ENCODE data around the gene ATP5ME.
A peak's percentile ranks its signal among the peaks of the same experiment; 100 is the strongest.

ATP5ME gene

DNA sequence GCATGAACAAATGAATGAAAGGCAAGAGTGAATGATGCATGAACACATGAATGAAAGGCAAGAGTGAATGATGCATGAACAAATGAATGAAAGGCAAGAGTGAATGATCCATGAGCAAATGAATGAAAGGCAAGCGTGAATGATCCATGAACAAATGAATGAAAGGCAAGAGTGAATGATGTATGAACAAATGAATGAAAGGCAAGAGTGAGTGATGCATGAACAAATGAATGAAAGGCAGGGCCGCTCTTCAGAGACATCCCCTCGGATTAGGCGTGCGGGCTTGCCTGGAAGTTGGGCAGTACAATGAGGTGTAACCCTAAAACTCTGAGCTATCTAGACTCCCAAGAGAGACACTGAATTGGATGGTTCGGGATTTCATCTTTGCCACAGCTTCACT is 35.3 kb upstream of the ATP5ME start:
- Histone ChIP-seq H3K4me1 (ENCODE audit: insufficient read depth, low read length, severe bottlenecking) (peaks cover 9% of the 10 kb centered on the region), H3K9ac (ENCODE audit: low read length) (no peak overlapping the region), H3K4me2 (ENCODE audit: low read length) (no peak overlapping the region), H3K9me2 (ENCODE audit: low read depth, low read length) (no peaks in the 10 kb centered on the region), H3K27ac (ENCODE audit: low read depth, low read length, poor library complexity, severe bottlenecking) (no peak overlapping the region), H3K36me3 (ENCODE audit: insufficient read depth, low read length) (peaks cover 5% of the 10 kb centered on the region; the same call in 1 of the 2 replicates), H3K79me2 (ENCODE audit: insufficient read depth, low read length) (peaks cover 12% of the 10 kb centered on the region; the same call in 1 of the 2 replicates), H4K20me1 (ENCODE audit: insufficient read depth, low read length) (no peaks in the 10 kb centered on the region), H3K27me3 (ENCODE audit: insufficient read depth, low read length) (no peaks in the 10 kb centered on the region), H3K4me3 (ENCODE audit: low read depth, low read length, poor library complexity, severe bottlenecking) (no peak overlapping the region), H3K9me3 (ENCODE audit: low read length) (no peaks in the 10 kb centered on the region), H3F3A (ENCODE audit: insufficient read depth, low read length) (no peaks in the 10 kb centered on the region), H2AFZ (ENCODE audit: low read length) (no peak overlapping the region)
- TF ChIP-seq, protein P1, sequence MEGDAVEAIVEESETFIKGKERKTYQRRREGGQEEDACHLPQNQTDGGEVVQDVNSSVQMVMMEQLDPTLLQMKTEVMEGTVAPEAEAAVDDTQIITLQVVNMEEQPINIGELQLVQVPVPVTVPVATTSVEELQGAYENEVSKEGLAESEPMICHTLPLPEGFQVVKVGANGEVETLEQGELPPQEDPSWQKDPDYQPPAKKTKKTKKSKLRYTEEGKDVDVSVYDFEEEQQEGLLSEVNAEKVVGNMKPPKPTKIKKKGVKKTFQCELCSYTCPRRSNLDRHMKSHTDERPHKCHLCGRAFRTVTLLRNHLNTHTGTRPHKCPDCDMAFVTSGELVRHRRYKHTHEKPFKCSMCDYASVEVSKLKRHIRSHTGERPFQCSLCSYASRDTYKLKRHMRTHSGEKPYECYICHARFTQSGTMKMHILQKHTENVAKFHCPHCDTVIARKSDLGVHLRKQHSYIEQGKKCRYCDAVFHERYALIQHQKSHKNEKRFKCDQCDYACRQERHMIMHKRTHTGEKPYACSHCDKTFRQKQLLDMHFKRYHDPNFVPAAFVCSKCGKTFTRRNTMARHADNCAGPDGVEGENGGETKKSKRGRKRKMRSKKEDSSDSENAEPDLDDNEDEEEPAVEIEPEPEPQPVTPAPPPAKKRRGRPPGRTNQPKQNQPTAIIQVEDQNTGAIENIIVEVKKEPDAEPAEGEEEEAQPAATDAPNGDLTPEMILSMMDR (IDR thresholded peaks at IDR 0.05; ENCODE audit: low read length): no peak
- no peak for TF ChIP-seq EZH2 (IDR thresholded peaks at IDR 0.05; ENCODE audit: borderline replicate concordance, low read length)

DNA sequence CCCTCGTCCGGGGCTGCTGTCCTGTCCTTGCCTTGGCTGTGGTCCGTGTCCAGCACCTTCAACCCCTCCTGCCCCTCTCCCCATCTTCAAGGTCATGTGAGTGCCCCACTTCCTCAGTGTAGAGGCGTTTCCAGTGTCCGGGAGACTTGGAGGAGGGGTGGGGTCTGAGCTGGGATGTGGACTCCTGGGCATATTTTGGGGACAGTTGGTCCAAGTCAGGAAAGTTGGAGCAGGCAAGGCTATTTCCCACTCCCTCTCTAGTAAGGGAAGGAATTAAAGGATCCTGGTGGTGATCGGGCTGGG is 34.5 kb upstream of the ATP5ME start:
- Histone ChIP-seq H2AFZ (ENCODE audit: low read length) (no peak overlapping the region), H3K36me3 (ENCODE audit: insufficient read depth, low read length) (peaks cover 5% of the 10 kb centered on the region; the same call in 1 of the 2 replicates), H3K79me2 (ENCODE audit: insufficient read depth, low read length) (peaks cover 12% of the 10 kb centered on the region; the same call in 1 of the 2 replicates), H3K4me1 (ENCODE audit: insufficient read depth, low read length, severe bottlenecking) (peaks cover 9% of the 10 kb centered on the region), H4K20me1 (ENCODE audit: insufficient read depth, low read length) (no peaks in the 10 kb centered on the region), H3K9me3 (ENCODE audit: low read length) (no peaks in the 10 kb centered on the region), H3K4me2 (ENCODE audit: low read length) (no peak overlapping the region), H3K4me3 (ENCODE audit: low read depth, low read length, poor library complexity, severe bottlenecking) (no peak overlapping the region), H3K27ac (ENCODE audit: low read depth, low read length, poor library complexity, severe bottlenecking) (no peak overlapping the region), H3K9me2 (ENCODE audit: low read depth, low read length) (no peaks in the 10 kb centered on the region), H3F3A (ENCODE audit: insufficient read depth, low read length) (no peaks in the 10 kb centered on the region), H3K27me3 (ENCODE audit: insufficient read depth, low read length) (no peaks in the 10 kb centered on the region), H3K9ac (ENCODE audit: low read length) (no peak overlapping the region)
- TF ChIP-seq EZH2 (IDR thresholded peaks at IDR 0.05; ENCODE audit: borderline replicate concordance, low read length): no peak
- TF ChIP-seq, protein P1 (IDR thresholded peaks at IDR 0.05; ENCODE audit: low read length): no peak

DNA sequence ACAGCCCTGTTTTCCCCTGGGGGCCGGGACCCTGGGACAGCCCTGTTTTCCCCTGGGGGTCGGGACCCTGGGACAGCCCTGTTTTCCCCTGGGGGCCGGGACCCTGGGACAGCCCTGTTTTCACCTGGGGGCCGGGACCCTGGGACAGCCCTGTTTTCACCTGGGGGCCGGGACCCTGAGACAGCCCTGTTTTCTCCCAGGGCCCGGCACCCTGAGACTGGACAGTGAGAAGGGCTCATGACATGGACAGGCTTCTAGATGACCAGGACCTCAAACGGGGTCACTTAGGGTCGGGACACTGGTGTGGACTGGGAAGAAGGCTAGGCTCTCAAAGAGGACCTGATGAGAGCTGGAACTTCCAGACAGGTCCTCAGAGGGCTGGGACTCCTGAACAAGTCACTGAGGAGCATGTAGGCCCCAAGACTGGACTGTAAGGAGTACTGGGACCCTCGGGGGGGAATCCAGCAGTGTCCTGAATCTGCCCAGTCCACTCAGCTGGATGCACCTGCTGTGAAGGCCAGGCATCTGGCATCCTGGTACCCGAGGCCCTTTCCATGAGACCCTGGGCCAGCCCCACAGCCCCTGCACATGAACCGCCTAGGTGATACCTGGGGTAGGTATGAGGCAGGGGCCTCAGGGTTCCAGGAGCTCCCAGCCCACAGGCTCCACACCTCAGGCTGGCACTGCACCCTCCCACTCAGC is 34.0 kb upstream of the ATP5ME start:
- Histone ChIP-seq H3K9me2 (ENCODE audit: low read depth, low read length) (no peaks in the 10 kb centered on the region), H3K9ac (ENCODE audit: low read length) (no peak overlapping the region), H3K9me3 (ENCODE audit: low read length) (no peaks in the 10 kb centered on the region), H3K4me1 (ENCODE audit: insufficient read depth, low read length, severe bottlenecking) (peaks cover 9% of the 10 kb centered on the region), H4K20me1 (ENCODE audit: insufficient read depth, low read length) (no peaks in the 10 kb centered on the region), H3K36me3 (ENCODE audit: insufficient read depth, low read length) (peaks cover 5% of the 10 kb centered on the region; the same call in 1 of the 2 replicates), H3K4me3 (ENCODE audit: low read depth, low read length, poor library complexity, severe bottlenecking) (no peak overlapping the region), H3K27ac (ENCODE audit: low read depth, low read length, poor library complexity, severe bottlenecking) (no peak overlapping the region), H2AFZ (ENCODE audit: low read length) (no peak overlapping the region), H3K27me3 (ENCODE audit: insufficient read depth, low read length) (no peaks in the 10 kb centered on the region), H3K4me2 (ENCODE audit: low read length) (0 out of 2 replicates have a peak overlapping the region, but pooled peaks have one; percentile 11), H3F3A (ENCODE audit: insufficient read depth, low read length) (no peaks in the 10 kb centered on the region), H3K79me2 (ENCODE audit: insufficient read depth, low read length) (peaks cover 12% of the 10 kb centered on the region; the same call in 1 of the 2 replicates)
- TF ChIP-seq, protein P1 (IDR thresholded peaks at IDR 0.05; ENCODE audit: low read length): no peak
- TF ChIP-seq EZH2 (IDR thresholded peaks at IDR 0.05; ENCODE audit: borderline replicate concordance, low read length): no peak

All from OCI-LY1 (cell line).